ENCODE measurements around the gene DNHD1.
A peak's percentile ranks its signal among the peaks of the same experiment; 100 is the strongest.

The DNHD1 gene

DNA sequence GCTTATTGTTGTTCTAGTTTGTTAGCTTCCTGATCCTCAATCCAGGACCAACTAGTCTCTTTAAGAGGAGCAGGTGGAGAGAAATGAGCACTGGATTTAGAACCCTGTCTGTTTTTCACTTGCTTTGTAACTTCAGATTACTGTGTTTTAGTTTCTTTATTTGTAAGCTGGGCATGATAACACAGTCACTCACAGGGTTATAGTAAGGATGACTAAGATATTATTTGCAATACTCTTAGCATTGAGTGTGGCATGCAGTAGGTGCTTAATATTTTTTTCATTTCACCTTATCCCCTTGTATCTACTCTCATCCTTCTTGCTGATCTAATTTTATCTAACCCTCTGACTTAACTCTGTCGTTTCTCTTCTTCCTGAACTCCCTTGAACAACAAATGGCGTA, 33.8 kb downstream of the DNHD1 start:
- H3K36me3 ChIP-seq (replicated peaks), result no peaks in the 10 kb centered on the region; the same call in 1 of the 2 replicates
- in situ Hi-C loops (cut with MboI; ENCODE audit: low sequenced_read_pairs), result no loop called here
- H3K4me1 ChIP-seq, result no peaks in the 10 kb centered on the region
- DNase-seq (ENCODE audit: low spot score in 2 of 2), result no peak
- no peaks in the 10 kb centered on the region for H3K9me3 ChIP-seq
- H3K27me3 ChIP-seq (ENCODE audit: low read depth), result no peaks in the 10 kb centered on the region
- no peak overlapping the region for H3K4me3 ChIP-seq

DNA sequence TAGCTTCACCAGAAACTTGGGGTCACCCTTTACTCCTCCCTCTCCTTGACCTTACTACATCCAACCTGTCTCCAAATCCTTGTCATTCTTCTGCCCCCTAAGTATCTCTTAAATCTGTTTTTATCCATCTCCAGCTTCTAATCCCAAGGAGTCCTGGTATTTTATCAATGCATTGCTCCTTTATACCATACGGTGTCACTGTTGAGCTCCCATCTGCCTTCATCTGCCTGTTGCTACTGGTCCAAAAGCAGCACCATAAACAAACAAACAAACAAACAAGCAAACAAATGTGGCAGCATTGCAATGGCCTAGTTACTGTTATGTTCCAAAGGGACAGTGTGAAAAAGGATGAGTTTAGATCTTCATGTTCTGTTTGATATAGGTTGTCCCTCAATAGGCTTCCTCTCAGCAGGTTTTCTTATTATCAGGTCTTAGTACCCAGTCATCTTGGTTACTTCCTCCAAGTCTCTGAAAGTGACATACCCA, 34.2 kb downstream of the DNHD1 start:
- H3K4me3 ChIP-seq, result no peak overlapping the region
- no peaks in the 10 kb centered on the region for H3K9me3 ChIP-seq
- H3K4me1 ChIP-seq, result no peaks in the 10 kb centered on the region
- in situ Hi-C loops (cut with MboI; ENCODE audit: low sequenced_read_pairs), result no loop called here
- H3K27me3 ChIP-seq (ENCODE audit: low read depth), result no peaks in the 10 kb centered on the region
- no peaks in the 10 kb centered on the region; the same call in 1 of the 2 replicates for H3K36me3 ChIP-seq (replicated peaks)
- peak; percentile 36 to 44 for DNase-seq (ENCODE audit: low spot score in 2 of 2)

DNA sequence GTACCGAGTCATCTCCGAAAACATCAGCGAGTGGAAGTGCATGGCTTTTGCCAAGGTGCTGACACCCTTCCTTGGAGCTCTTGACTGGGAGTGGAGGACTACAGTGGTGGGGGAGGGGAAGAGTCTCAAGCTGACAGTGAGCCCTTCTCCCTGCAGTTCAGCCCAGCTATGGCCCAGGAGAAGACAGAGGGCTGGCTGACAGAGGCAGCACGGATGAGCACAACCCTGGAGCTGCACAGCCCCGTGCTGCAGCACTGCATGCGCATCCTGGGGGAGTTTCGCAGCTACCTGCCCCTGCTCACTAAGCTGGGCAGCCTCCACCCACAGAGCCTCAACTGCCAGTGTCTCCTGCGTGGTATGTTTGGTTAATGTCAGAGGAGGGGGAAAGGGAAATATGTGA, 41.4 kb downstream of the DNHD1 start:
- DNase-seq (ENCODE audit: low spot score in 2 of 2), result no peak
- Histone ChIP-seq H3K4me1 (no peaks in the 10 kb centered on the region), H3K27me3 (ENCODE audit: low read depth) (no peaks in the 10 kb centered on the region), H3K4me3 (no peak overlapping the region), H3K9me3 (no peaks in the 10 kb centered on the region), H3K36me3 (replicated peaks) (no peaks in the 10 kb centered on the region; the same call in 1 of the 2 replicates)
- in situ Hi-C loops (cut with MboI; ENCODE audit: low sequenced_read_pairs), result no loop called here

DNA sequence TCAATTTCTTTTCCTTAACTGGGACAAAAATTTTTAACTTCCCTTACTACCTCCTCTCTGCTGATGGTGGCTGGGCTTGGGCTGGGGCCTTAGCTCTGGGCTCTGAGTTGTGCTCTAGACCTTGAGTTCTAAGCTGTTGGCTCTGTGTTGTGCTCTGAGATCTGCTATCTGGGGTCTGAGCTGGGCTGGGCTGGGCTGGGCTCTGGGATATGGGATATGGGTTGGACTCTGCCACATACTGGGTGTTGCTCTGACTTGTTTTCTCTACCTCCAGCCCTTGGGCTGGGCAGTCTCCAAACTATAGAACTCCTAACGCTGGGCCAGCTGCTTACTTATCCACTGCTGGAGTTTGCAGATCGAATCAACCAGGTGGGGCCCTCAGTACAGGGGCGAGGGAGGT, 41.9 kb downstream of the DNHD1 start:
- Histone ChIP-seq H3K4me1 (no peaks in the 10 kb centered on the region), H3K36me3 (replicated peaks) (no peaks in the 10 kb centered on the region; the same call in 1 of the 2 replicates), H3K27me3 (ENCODE audit: low read depth) (no peaks in the 10 kb centered on the region), H3K4me3 (no peak overlapping the region), H3K9me3 (no peaks in the 10 kb centered on the region)
- no peak for DNase-seq (ENCODE audit: low spot score in 2 of 2)
- in situ Hi-C loops (cut with MboI; ENCODE audit: low sequenced_read_pairs), result no loop called here

DNA sequence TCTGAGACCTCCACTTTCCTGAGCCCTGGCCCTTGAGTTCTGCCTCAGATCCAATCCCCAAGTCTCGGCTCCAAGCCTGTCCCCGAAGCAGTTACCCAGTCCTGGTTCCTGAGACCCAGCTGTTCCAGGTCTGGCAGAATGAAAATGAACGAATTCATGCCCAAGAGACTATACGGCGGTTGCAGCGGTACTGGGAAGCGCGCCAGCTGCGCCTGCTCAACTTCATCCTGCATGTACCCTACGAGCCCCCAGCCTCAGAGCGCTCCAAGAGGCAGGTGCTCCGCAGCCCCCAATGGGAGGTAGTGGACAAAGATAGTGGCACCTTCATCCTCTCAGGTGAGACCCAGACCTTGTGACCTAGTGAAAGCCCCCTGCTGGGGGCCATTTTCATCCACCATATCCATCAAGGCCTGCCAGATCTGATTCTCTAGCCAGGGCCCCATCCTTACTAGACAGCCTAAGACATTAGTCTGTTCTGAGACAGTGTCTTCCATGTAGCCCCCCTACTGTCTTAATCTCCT, 42.7 kb downstream of the DNHD1 start:
- Histone ChIP-seq H3K36me3 (replicated peaks) (no peaks in the 10 kb centered on the region), H3K27me3 (ENCODE audit: low read depth) (no peaks in the 10 kb centered on the region), H3K9me3 (no peaks in the 10 kb centered on the region), H3K4me3 (no peak overlapping the region), H3K4me1 (no peaks in the 10 kb centered on the region)
- no peak for DNase-seq (ENCODE audit: low spot score in 2 of 2)
- in situ Hi-C loops (cut with MboI; ENCODE audit: low sequenced_read_pairs), result no loop called here

DNA sequence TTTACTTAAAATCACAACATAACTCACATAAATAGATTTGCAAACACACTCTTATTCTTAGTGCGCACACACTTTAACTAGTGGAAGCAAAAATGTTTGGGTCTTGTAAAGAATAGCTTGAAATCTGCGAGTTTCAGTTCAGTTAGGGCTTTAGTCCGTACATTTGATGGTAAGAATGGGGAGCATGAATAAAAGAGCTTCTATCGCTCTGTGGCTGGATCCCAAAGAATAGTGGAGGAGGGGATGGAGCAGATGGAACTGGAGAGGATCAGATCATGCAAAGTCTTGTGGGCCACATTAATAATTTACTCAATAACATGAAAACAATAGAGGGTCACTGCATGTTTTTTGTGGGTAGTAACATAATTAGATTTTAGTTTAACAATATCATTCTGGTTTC, 44.3 kb downstream of the DNHD1 start:
- no peaks in the 10 kb centered on the region for H3K4me1 ChIP-seq
- DNase-seq (ENCODE audit: low spot score in 2 of 2), result no peak
- no peaks in the 10 kb centered on the region for H3K27me3 ChIP-seq (ENCODE audit: low read depth)
- H3K36me3 ChIP-seq (replicated peaks), result no peaks in the 10 kb centered on the region
- H3K4me3 ChIP-seq, result no peak overlapping the region
- in situ Hi-C loops (cut with MboI; ENCODE audit: low sequenced_read_pairs), result no loop called here
- H3K9me3 ChIP-seq, result no peaks in the 10 kb centered on the region

DNA sequence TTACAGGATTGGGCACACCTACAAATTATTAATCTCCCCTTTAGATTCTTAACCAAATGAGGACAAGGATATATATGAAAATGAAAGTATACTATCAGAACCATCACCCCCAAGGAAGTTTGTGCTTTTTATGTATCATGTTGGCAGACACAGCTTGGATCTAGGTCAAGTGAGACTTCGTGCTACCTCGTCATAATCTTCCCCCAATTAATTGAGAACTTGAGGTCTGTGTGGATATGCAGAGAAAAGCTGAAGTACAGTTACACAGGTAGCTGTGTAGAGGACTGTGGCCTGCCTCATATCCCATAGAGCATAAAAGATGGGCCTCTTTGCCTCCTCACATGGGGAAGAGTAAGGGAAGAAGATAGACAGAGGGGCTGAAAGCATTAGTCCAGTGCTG, 45.6 kb downstream of the DNHD1 start:
- in situ Hi-C loops (cut with MboI; ENCODE audit: low sequenced_read_pairs), result no loop called here
- no peaks in the 10 kb centered on the region for H3K27me3 ChIP-seq (ENCODE audit: low read depth)
- no peaks in the 10 kb centered on the region for H3K9me3 ChIP-seq
- H3K4me1 ChIP-seq, result no peaks in the 10 kb centered on the region
- H3K4me3 ChIP-seq, result no peak overlapping the region
- no peaks in the 10 kb centered on the region for H3K36me3 ChIP-seq (replicated peaks)
- no peak for DNase-seq (ENCODE audit: low spot score in 2 of 2)

DNA sequence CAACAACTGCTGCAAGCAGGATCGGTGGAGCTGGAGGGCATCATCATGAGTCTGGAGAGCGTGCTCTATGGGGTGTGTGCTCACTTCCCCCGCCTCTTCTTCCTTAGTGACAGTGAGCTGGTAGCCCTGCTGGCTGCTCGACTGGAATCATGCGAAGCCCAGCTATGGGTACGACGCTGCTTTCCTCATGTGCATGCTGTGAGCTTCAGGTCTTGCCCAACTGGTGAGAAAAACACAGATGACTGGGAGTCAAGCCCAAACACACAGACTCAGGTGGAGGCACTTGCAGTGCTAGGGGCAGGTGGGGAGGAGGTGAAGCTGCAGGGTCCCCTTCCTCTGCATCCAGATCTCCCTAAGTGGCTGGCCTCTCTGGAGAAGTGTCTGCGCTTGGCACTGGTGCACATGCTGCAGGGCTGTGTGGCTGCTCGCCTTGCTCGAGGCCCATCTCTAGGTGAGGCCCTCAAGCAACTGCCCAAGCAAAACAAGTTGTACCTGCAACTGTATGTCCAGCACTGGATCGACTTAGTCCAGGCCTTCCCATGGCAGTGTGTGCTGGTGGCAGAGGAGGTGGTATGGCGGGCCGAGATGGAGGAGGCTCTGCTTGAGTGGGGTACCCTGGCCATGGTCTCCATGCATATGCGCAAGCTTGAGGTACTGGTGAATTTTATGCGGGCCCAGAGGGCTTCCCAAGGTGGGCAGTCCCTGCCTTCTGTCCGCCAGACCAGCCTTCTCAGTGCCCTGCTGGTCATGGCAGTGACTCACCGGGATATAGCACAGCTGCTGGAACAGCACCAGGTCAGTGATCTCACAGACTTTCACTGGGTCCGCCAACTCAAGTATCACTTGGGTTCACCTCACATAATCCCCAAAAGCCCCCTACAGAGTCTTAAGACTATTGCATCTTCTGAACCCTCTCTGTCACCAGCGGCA, 48.1 kb downstream of the DNHD1 start:
- DNase-seq (ENCODE audit: low spot score in 2 of 2), result no peak
- in situ Hi-C loops (cut with MboI; ENCODE audit: low sequenced_read_pairs), result no loop called here

DNA sequence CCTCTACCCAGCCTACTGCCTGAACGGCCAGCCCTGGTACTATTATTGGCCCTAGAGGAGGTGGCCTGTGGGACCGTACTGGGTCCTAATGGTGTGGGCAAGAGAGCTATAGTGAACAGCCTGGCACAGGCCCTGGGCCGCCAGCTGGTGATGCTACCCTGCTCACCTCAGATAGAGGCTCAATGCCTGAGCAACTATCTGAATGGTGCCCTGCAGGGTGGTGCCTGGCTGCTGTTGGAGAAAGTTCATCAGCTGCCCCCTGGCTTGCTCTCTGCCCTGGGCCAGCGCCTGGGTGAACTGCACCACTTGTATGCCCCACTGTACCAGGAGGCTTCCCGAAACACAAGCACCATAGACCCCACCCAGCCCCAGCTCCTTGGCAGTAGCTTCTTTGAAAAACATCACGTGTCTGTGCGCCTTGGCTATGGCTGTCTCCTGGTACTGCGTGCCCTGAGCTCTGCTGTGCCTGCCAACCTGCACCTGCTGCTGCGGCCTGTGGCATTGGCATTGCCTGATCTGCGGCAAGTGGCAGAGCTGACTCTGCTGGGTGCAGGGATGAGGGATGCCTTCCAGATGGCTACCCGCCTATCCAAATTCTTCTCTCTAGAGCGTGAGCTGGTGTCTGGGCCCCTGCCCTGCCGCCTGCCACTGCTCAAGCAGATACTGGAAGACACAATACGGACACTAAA, 49.0 kb downstream of the DNHD1 start:
- Histone ChIP-seq H3K36me3 (replicated peaks) (no peaks in the 10 kb centered on the region), H3K9me3 (no peaks in the 10 kb centered on the region), H3K4me3 (no peak overlapping the region), H3K27me3 (ENCODE audit: low read depth) (no peaks in the 10 kb centered on the region), H3K4me1 (no peaks in the 10 kb centered on the region)
- DNase-seq (ENCODE audit: low spot score in 2 of 2), result no peak
- in situ Hi-C loops (cut with MboI; ENCODE audit: low sequenced_read_pairs), result no loop called here

More for the DNA sequence above, 48.1 kb downstream of the DNHD1 start:
- Histone ChIP-seq H3K27me3 (ENCODE audit: low read depth) (no peaks in the 10 kb centered on the region), H3K36me3 (replicated peaks) (no peaks in the 10 kb centered on the region), H3K4me1 (no peaks in the 10 kb centered on the region), H3K4me3 (no peak overlapping the region), H3K9me3 (no peaks in the 10 kb centered on the region)

DNA sequence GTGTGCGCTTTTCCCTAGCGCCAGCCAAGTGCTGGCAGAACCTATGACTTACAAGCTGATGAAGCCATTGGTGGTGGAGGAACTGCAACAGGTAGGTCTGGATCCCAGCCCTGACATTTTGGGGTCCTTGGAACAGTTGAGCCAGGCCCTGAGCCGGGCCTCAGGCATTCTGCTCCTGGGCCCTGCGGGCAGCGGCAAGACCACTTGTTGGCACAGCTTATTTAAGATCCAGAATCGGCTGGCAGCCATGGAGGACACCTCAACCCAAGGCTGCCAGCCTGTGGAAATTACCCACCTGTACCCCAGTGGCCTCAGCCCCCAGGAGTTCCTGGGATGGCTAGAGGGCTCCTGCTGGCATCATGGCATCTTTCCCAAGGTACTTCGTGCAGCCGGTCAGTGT, 49.7 kb downstream of the DNHD1 start:
- H3K4me1 ChIP-seq, result no peaks in the 10 kb centered on the region
- no peaks in the 10 kb centered on the region for H3K27me3 ChIP-seq (ENCODE audit: low read depth)
- DNase-seq (ENCODE audit: low spot score in 2 of 2), result no peak
- H3K9me3 ChIP-seq, result no peaks in the 10 kb centered on the region
- no peaks in the 10 kb centered on the region for H3K36me3 ChIP-seq (replicated peaks)
- no peak overlapping the region for H3K4me3 ChIP-seq
- in situ Hi-C loops (cut with MboI; ENCODE audit: low sequenced_read_pairs), result no loop called here

DNA sequence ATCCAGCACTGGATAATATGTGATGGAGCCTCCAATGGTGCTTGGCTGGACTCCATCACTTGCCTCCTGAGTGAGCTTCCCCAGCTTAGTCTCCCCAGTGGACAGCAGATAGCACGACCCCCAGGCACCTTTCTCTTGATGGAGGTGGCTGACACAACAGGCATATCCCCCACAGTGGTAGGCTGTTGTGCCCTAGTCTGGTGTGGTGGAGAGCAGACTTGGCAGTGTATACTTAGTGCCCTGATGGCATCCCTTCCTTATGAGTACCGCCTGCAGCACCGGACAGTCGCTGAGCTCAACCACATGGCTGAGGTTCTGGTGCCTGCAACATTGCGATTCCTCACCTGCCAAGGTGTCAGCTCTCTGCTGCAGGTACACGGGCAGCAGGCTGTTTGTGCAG, 50.1 kb downstream of the DNHD1 start:
- no peaks in the 10 kb centered on the region for H3K36me3 ChIP-seq (replicated peaks)
- in situ Hi-C loops (cut with MboI; ENCODE audit: low sequenced_read_pairs), result no loop called here

DNA sequence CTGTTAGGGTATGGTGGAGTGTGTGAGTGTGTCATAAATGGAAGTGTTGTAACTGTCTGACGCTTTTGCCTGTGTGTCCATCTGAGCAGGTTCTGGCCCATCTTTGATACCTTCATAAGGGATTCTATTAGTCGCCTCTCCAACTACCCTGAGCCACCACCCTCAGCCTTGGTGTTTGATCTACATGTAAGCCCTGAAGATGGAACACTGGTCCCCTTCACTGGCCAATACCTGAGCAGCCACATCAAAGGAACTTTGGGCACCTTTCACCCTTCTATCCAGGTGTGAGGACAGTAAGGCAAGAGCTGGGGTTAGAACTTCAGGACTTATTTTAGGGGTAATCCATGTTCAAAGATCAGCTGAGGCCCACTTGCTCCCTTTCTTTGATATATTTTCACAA, 51.0 kb downstream of the DNHD1 start:
- in situ Hi-C loops (cut with MboI; ENCODE audit: low sequenced_read_pairs), result no loop called here
- no peak for DNase-seq (ENCODE audit: low spot score in 2 of 2)
- no peaks in the 10 kb centered on the region for H3K36me3 ChIP-seq (replicated peaks)
- no peak overlapping the region for H3K4me3 ChIP-seq
- no peaks in the 10 kb centered on the region for H3K9me3 ChIP-seq
- H3K27me3 ChIP-seq (ENCODE audit: low read depth), result no peaks in the 10 kb centered on the region
- H3K4me1 ChIP-seq, result no peaks in the 10 kb centered on the region

More for the DNA sequence above, 50.1 kb downstream of the DNHD1 start:
- no peaks in the 10 kb centered on the region for H3K4me1 ChIP-seq
- no peaks in the 10 kb centered on the region for H3K27me3 ChIP-seq (ENCODE audit: low read depth)
- H3K4me3 ChIP-seq, result no peak overlapping the region
- no peak for DNase-seq (ENCODE audit: low spot score in 2 of 2)
- H3K9me3 ChIP-seq, result no peaks in the 10 kb centered on the region

DNA sequence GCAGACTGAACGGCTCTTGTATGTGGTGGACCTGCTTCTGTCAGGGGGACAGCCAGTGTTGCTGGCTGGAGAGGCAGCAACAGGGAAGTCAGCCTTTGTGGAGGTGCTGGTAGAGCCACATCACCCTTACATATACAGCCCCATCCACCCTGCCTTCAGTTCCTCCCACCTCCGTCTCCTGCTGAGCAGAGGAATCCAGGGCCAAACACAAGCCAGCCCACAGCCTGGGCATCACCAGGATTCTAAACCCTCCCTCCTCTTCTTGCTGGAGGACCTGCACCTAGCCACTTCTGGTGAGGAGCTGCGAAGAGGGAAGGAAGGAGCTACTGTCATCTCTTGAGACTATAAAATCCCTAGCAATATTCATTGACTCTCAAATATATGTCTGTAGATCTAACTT, 51.6 kb downstream of the DNHD1 start:
- in situ Hi-C loops (cut with MboI; ENCODE audit: low sequenced_read_pairs), result no loop called here
- H3K4me1 ChIP-seq, result no peaks in the 10 kb centered on the region
- DNase-seq (ENCODE audit: low spot score in 2 of 2), result no peak
- H3K4me3 ChIP-seq, result no peak overlapping the region
- no peaks in the 10 kb centered on the region for H3K27me3 ChIP-seq (ENCODE audit: low read depth)
- no peaks in the 10 kb centered on the region for H3K36me3 ChIP-seq (replicated peaks)
- H3K9me3 ChIP-seq, result no peaks in the 10 kb centered on the region

DNA sequence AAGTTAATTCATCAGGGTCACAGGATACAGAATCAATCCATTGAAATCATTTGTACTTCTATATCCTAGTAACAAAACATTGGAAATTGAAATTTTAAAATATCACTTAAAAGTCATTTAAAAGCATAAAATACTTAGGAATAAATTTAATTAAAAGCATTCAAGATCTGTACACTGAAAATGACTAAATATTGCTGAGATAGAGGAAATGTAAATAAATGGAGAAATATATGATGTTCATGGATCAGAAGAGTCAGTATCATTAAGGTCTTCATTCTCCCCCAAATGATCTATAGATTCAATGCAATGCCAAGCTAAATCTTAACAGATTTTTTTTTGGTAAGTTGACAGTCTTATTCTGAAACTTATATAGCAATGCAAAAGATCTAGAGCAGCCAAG, 56.6 kb downstream of the DNHD1 start:
- H3K27me3 ChIP-seq (ENCODE audit: low read depth), result no peaks in the 10 kb centered on the region
- no peaks in the 10 kb centered on the region for H3K4me1 ChIP-seq
- DNase-seq (ENCODE audit: low spot score in 2 of 2), result no peak
- no peaks in the 10 kb centered on the region for H3K36me3 ChIP-seq (replicated peaks)
- H3K9me3 ChIP-seq, result no peaks in the 10 kb centered on the region
- in situ Hi-C loops (cut with MboI; ENCODE audit: low sequenced_read_pairs), result no loop called here
- H3K4me3 ChIP-seq, result no peak overlapping the region
